ENCODE measurements around the gene PLXNA4. TPM values are rescaled to one million over a fixed set of nuclear protein-coding genes. Genes with fewer than 3 reads are reported as not detected.

PLXNA4 gene
- total RNA-seq, 4 donors from 2014 or later, result 4.8 to 19.7 (median 10.7) TPM

- H3K4me3 ChIP-seq, result no peak overlapping the region
- H3K9me3 ChIP-seq, result no peaks in the 10 kb centered on the region
- H3K27ac ChIP-seq, result no peak overlapping the region
- peaks cover 0 to 10% (median 0%) of the 10 kb centered on the region in 3 donors for H3K4me1 ChIP-seq
- H3K36me3 ChIP-seq, result no peaks in the 10 kb centered on the region
- ATAC-seq, result no peak
- TF ChIP-seq CTCF (IDR thresholded peaks at IDR 0.05) (no peak), EP300 (IDR thresholded peaks at IDR 0.05) (no peak), POLR2AphosphoS5 (IDR thresholded peaks at IDR 0.05) (no peak), POLR2A (IDR thresholded peaks at IDR 0.05) (no peak)
- H3K27me3 ChIP-seq, result peaks cover 34% of the 10 kb centered on the region
- WGBS, 2 donors (ENCODE audit: low coverage in 1 of 2), result 78% methylated on average over 1 of the region's 2 CpGs; no CpG with 5 or more reads in 1 of the 2 donors
These were observed 7.3 kb downstream of the PLXNA4 start for GRCh38 chr7:132568962-132569361.

DNA sequence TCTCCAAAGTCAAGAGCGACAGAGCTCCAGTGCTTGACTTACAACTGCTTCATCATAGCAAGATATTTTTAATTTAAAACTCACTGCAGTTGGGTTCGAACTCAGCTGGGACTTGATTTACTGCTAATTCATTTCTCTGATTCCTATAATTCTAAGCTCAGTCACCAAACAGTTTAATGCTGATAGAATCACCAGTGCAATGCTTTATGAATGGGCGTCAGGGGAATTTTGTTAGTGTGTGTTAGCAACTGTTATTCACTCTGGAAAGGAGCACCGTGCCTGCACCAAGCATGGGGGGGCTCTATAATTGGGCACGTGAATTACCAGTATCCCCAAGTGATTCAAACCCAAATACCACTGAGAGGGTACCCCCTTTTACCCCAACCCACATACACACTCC lies 10.4 kb downstream of the PLXNA4 start:
- TF ChIP-seq CTCF (IDR thresholded peaks at IDR 0.05), result no peak
- TF ChIP-seq POLR2AphosphoS5 (IDR thresholded peaks at IDR 0.05), result no peak
- no peak for TF ChIP-seq EP300 (IDR thresholded peaks at IDR 0.05)
- TF ChIP-seq POLR2A (IDR thresholded peaks at IDR 0.05), result no peak
- H3K27me3 ChIP-seq, result peaks cover 17% of the 10 kb centered on the region
- H3K27ac ChIP-seq, result no peak overlapping the region
- H3K36me3 ChIP-seq, result no peaks in the 10 kb centered on the region
- H3K4me3 ChIP-seq, result no peak overlapping the region
- no peaks in the 10 kb centered on the region for H3K9me3 ChIP-seq
- WGBS, 2 donors (ENCODE audit: low coverage in 1 of 2), result 83 to 86% methylated on average over 3 to 5 of the region's 5 CpGs
- H3K4me1 ChIP-seq, result no peaks in the 10 kb centered on the region
- ATAC-seq, result no peak

GRCh38 chr7:132565441-132565840 lies 10.8 kb downstream of the PLXNA4 start:
- TF ChIP-seq CTCF (IDR thresholded peaks at IDR 0.05), result no peak
- TF ChIP-seq POLR2AphosphoS5 (IDR thresholded peaks at IDR 0.05), result no peak
- no peak for TF ChIP-seq EP300 (IDR thresholded peaks at IDR 0.05)
- TF ChIP-seq POLR2A (IDR thresholded peaks at IDR 0.05), result no peak
- Histone ChIP-seq H3K4me3 (no peak overlapping the region), H3K4me1 (no peaks in the 10 kb centered on the region), H3K27ac (no peak overlapping the region), H3K36me3 (no peaks in the 10 kb centered on the region), H3K27me3 (peaks cover 17% of the 10 kb centered on the region), H3K9me3 (no peaks in the 10 kb centered on the region)
- WGBS, 2 donors (ENCODE audit: low coverage in 1 of 2), result 85 to 92% methylated on average over 3 to 5 of the region's 5 CpGs
- no peak for ATAC-seq

DNA sequence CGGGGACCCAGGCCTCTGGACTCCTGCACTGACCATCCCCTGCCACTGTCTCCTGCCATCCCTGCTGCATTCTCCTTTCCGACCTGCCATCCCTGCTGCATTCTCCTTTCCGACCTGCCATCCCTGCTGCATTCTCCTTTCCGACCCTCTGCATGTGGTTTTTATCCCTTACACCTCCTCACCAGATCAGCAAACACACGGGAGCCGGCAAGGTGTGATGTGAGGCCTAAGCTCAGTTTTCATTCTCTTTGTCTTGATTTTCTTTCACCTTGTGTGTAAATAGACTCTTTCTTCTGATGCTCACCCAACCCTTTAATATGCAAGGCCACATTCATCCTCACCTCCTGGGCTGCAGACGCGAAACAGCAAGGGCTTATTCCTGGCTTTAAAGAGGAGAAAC lies 11.4 kb downstream of the PLXNA4 start:
- Histone ChIP-seq H3K27me3 (peaks cover 17% of the 10 kb centered on the region), H3K27ac (no peak overlapping the region), H3K4me1 (no peaks in the 10 kb centered on the region), H3K36me3 (no peaks in the 10 kb centered on the region), H3K9me3 (no peaks in the 10 kb centered on the region), H3K4me3 (no peak overlapping the region)
- no peak for ATAC-seq
- WGBS, 2 donors (ENCODE audit: low coverage in 1 of 2), result 83% methylated on average over 8 of the region's 8 CpGs; no CpG with 5 or more reads in 1 of the 2 donors
- TF ChIP-seq EP300 (IDR thresholded peaks at IDR 0.05) (no peak), CTCF (IDR thresholded peaks at IDR 0.05) (no peak), POLR2AphosphoS5 (IDR thresholded peaks at IDR 0.05) (no peak)

GRCh38 chr7:132564090-132564489 lies 12.2 kb downstream of the PLXNA4 start:
- Histone ChIP-seq H3K27me3 (peaks cover 17% of the 10 kb centered on the region), H3K4me1 (no peaks in the 10 kb centered on the region), H3K4me3 (no peak overlapping the region), H3K9me3 (no peaks in the 10 kb centered on the region), H3K36me3 (no peaks in the 10 kb centered on the region), H3K27ac (no peak overlapping the region)
- no peak for TF ChIP-seq POLR2A (IDR thresholded peaks at IDR 0.05)
- ATAC-seq, result no peak
- 67% methylated on average over 1 of the region's 1 CpG; no CpG with 5 or more reads in 1 of the 2 donors for whole genome bisulfite sequencing, 2 donors (ENCODE audit: low coverage in 1 of 2)

All from gastroesophageal sphincter (tissue), 4 donors.